GM18526 (cell line): ENCODE measurements around the gene NTMT1.

Experiments
- POLR2A ChIP-seq: IDR thresholded peaks from 3 replicates; pipeline ENCODE4 v1.6.1; 2011; ENCODE audit not compliant: insufficient read length; ENCODE audit errors: extremely low read depth

The NTMT1 gene, protein sequence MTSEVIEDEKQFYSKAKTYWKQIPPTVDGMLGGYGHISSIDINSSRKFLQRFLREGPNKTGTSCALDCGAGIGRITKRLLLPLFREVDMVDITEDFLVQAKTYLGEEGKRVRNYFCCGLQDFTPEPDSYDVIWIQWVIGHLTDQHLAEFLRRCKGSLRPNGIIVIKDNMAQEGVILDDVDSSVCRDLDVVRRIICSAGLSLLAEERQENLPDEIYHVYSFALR

GRCh38 chr9:129626079-129626624 lies at the start of gene NTMT1:
NTMT1 (plus strand) TSS chr9:129626163; CDS start chr9:129632704, 6,541 bp downstream.
- TF ChIP-seq POLR2A, result peak; percentile 93

GRCh38 chr9:129576546-129577543 lies 49.1 kb upstream of the NTMT1 start:
- TF ChIP-seq POLR2A, result no peak

- no peak for TF ChIP-seq POLR2A
These were observed 46.7 kb upstream of the NTMT1 start for GRCh38 chr9:129579294-129579693.

- TF ChIP-seq POLR2A, result no peak
These were observed 45.6 kb upstream of the NTMT1 start for GRCh38 chr9:129580211-129580915.

DNA sequence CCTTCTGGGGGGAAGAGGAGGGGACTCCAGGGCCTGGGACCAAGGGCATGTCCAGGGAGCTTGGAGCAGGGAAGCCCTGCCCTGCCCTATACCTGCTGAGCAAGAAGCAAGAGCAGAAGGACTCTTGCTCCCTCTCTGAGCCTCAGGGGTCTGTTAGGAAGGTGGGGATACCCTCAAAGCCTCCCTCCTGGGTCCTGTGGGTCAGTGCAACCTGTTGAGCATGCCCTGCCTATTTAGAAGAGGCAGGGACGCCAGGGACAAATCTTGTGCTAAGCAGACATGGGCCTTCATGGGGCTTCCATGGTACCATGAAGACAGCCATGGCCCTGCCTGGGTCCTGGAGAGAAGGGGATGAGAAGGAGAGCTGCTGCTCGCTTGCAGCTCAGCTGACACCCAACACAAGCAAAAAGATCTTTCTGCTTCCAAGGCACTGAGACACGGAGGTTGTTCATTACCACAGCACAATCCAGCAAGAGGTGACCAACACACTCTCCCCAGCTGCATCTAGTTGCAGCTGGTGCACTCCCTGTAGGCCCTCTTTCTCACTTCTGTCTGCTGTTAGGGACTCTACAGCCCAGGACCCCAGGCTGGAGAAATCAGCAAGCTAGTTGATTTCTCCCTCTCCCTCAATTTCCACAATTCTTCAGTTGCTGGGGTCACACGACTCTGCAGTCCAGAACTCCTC lies 44.3 kb upstream of the NTMT1 start:
- TF ChIP-seq POLR2A, result no peak

- TF ChIP-seq POLR2A, result no peak
These were observed 43.1 kb upstream of the NTMT1 start for GRCh38 chr9:129582855-129583254.

DNA sequence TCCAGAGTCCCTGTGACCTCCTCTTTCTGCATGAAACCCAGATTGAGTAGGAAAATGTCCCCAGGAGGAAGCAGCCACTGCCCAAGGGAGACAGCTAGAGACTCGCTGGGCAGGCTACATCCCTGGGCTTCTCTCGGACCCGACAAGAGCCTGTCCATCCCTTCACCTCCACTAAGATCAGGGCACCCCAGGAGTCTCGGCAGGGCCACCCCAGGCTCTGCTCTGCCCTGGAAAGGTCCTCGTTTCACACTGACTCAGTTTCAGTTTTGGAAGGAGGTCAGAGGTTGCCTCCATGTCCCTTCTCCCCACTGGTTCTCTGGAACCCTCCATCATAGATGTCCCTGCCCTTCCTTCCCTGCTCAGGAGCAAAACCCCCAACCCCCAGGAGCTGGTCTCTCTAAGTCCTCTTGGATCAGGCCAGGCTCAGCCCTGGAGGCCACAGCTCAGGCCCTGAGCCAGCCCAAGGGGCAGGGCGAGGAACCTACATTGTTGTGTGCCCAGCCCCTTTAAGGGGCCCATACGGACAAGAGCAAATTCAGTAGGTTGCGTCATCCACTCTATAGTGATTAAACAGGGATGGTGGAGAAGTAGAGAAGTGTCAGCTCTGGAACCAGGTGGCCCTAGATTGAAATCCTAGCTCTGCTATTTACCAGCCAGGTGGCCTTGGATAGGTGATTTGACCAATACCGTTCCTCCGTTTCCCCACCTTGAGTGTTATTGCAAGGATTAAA lies 42.5 kb upstream of the NTMT1 start:
- no peak for TF ChIP-seq POLR2A

DNA sequence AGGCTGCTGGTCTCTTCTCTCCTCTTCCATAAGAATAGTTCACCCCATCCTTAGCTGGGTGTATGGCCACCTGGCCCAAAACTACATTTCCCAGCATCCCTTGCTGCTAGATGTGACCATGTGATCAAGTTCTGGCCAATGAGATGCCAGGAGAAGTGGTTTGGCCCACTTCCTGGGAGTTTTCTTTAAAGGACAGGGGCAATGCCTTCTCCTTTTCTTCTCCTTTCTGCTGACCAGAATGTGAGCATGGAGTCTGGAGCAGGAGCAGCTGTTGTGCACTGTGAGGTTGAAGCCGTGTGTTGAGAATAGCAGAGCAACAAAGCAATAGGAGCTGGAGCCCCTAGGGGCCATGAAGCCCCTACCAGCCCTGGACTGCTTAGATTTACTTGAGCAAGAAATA lies 41.8 kb upstream of the NTMT1 start:
- no peak for TF ChIP-seq POLR2A

DNA sequence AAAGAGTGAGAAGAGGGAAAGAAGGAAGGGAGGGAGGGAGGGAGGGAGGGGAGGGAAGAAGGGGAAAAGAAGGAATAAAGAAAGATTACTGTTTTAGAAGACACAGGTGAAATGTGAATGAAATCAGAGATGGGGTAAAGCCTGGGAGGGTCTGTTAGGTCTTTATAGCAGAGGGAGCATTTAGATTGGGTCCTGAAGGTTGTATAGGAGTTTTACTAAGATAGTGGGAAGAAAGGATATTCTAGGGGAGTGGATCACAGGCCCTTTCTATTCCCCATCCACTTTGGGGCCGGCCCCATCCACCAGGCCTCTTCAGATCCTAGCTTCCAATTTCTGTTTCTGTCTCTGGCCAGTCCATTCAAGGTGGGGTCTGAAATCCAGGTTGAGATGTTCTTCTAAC lies 40.6 kb upstream of the NTMT1 start:
- TF ChIP-seq POLR2A, result no peak

DNA sequence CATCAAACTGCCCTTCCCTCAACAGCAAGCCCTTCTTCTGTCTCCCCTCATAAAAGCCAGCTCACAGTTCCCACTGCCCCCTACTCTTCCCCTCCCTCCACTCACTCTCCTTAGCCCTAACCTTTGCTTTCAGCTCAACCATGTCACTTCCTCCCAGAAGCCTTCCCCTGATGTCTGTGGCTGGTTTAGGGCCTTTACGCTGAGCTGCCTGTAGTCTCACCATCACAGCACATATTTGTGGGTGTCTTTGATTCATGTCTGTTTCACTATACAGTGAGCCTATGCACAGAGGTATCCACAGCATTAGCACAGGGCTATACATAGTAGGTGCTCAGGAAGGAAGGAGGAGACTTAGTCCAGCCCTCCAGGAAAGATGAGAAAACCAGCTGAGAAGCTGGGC lies 39.7 kb upstream of the NTMT1 start:
- TF ChIP-seq POLR2A, result no peak

DNA sequence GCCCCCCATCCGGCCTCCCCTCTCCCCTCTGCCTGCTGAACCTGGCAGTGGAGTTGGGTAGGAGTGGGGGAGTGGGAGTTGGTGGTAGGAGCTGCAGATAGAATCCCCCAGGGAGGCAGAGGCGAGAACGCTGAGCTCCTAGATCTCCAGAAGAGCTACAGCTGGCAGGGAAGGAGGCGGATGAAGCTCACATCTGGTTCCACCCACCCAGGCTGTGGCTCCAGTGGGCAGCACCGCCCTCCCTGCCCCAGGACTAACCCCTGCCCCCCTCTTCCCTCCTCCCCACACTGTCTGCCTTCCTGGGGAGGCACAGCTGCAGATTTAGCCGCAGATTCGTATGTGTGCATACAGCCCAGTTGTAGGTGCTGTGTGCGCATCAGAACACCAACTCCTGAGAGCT lies 39.3 kb upstream of the NTMT1 start:
- no peak for TF ChIP-seq POLR2A

GRCh38 chr9:129587487-129588262 lies 38.3 kb upstream of the NTMT1 start:
- no peak for TF ChIP-seq POLR2A

GRCh38 chr9:129590466-129590865 lies 35.5 kb upstream of the NTMT1 start:
- TF ChIP-seq POLR2A, result no peak
